ENCODE data around the gene SLC39A11. TPM values are rescaled to one million over a fixed set of nuclear protein-coding genes. Genes with fewer than 3 reads are reported as not detected.

The SLC39A11 gene
- total RNA-seq, 1 experiment from 2014 or later = 56.1 TPM

GRCh38 chr17:72915625-72916081, 176.8 kb downstream of the SLC39A11 start:
- H3K4me3 ChIP-seq (ENCODE audit: low read depth in 2 of 2, low read length in 2 of 2) = no peak overlapping the region
- in situ Hi-C loops (cut with HindIII; ENCODE audit: low pct_unique_long_range_greater_than_20kb, low sequenced_read_pairs) (no loop called here), intact Hi-C loops (cut with micrococcal nuclease; ENCODE audit: unreplicated experiment) (no loop called here)
- no peaks in the 10 kb centered on the region for H3K27me3 ChIP-seq (ENCODE audit: control insufficient read depth, insufficient read depth, low read length)
- no peaks in the 10 kb centered on the region for H3K36me3 ChIP-seq (ENCODE audit: control insufficient read depth, insufficient read depth, low read length)
- no peak overlapping the region for H3K27ac ChIP-seq (ENCODE audit: low read length)
- no peaks in the 10 kb centered on the region for H3K9me3 ChIP-seq (ENCODE audit: control insufficient read depth, insufficient read depth, low read depth, low read length)
- ATAC-seq (no peak), DNase-seq (ENCODE audit: low read depth, low spot score) (no peak)
- BruUV-seq (replicated peaks) = no TSS peak
- ChIA-PET POLR2A (no interaction called here), CTCF (no interaction called here)
- no peak for TF ChIP-seq REST (IDR thresholded peaks at IDR 0.05; ENCODE audit: insufficient read depth in 1 of 2, low read depth in 2 of 2, low read length in 1 of 2)
- no peak for TF ChIP-seq POLR2AphosphoS5 (IDR thresholded peaks at IDR 0.05; ENCODE audit: low read depth, low read length)
- no peak for TF ChIP-seq TCF7L2 (IDR thresholded peaks at IDR 0.05; ENCODE audit: low read depth, low read length)
- TF ChIP-seq CTCF (IDR thresholded peaks at IDR 0.05) = no peak
- TF ChIP-seq SIN3A (IDR thresholded peaks at IDR 0.05; ENCODE audit: borderline replicate concordance, insufficient read depth, low read depth, low read length) = no peak
- no peaks in the 10 kb centered on the region for H3K4me1 ChIP-seq (ENCODE audit: control insufficient read depth, insufficient read depth, low read length)

GRCh38 chr17:72913142-72913682, 179.3 kb downstream of the SLC39A11 start:
- DNase-seq (ENCODE audit: low read depth, low spot score) (no peak), ATAC-seq (no peak)
- Histone ChIP-seq H3K9me3 (ENCODE audit: control insufficient read depth, insufficient read depth, low read depth, low read length) (no peaks in the 10 kb centered on the region), H3K27me3 (ENCODE audit: control insufficient read depth, insufficient read depth, low read length) (no peaks in the 10 kb centered on the region), H3K4me1 (ENCODE audit: control insufficient read depth, insufficient read depth, low read length) (no peaks in the 10 kb centered on the region), H3K36me3 (ENCODE audit: control insufficient read depth, insufficient read depth, low read length) (no peaks in the 10 kb centered on the region), H3K4me3 (ENCODE audit: low read depth in 2 of 2, low read length in 2 of 2) (no peak overlapping the region), H3K27ac (ENCODE audit: low read length) (no peak overlapping the region)
- TF ChIP-seq SIN3A (IDR thresholded peaks at IDR 0.05; ENCODE audit: borderline replicate concordance, insufficient read depth, low read depth, low read length) (no peak), POLR2AphosphoS5 (IDR thresholded peaks at IDR 0.05; ENCODE audit: low read depth, low read length) (no peak), CTCF (IDR thresholded peaks at IDR 0.05) (no peak), TCF7L2 (IDR thresholded peaks at IDR 0.05; ENCODE audit: low read depth, low read length) (no peak), REST (IDR thresholded peaks at IDR 0.05; ENCODE audit: insufficient read depth in 1 of 2, low read depth in 2 of 2, low read length in 1 of 2) (no peak)
- POLR2A ChIA-PET = no interaction called here
- intact Hi-C loops (cut with micrococcal nuclease; ENCODE audit: unreplicated experiment) (no loop called here), in situ Hi-C loops (cut with HindIII; ENCODE audit: low pct_unique_long_range_greater_than_20kb, low sequenced_read_pairs) (no loop called here)
- CTCF ChIA-PET = no interaction called here
- no TSS peak for BruUV-seq (replicated peaks)

Data from Panc1 (cell line).